HG03432 (cell line): ENCODE measurements around the gene ZBTB16.

ENCODE experiments used
- ATAC-seq: cut with Tn5 transposase; IDR thresholded peaks from one replicate; pipeline ENCODE4 v1.9.1; 2021; ENCODE audit warnings: mild to moderate bottlenecking, moderate library complexity; ENCODE audit not compliant: unreplicated experiment

ZBTB16 gene

DNA sequence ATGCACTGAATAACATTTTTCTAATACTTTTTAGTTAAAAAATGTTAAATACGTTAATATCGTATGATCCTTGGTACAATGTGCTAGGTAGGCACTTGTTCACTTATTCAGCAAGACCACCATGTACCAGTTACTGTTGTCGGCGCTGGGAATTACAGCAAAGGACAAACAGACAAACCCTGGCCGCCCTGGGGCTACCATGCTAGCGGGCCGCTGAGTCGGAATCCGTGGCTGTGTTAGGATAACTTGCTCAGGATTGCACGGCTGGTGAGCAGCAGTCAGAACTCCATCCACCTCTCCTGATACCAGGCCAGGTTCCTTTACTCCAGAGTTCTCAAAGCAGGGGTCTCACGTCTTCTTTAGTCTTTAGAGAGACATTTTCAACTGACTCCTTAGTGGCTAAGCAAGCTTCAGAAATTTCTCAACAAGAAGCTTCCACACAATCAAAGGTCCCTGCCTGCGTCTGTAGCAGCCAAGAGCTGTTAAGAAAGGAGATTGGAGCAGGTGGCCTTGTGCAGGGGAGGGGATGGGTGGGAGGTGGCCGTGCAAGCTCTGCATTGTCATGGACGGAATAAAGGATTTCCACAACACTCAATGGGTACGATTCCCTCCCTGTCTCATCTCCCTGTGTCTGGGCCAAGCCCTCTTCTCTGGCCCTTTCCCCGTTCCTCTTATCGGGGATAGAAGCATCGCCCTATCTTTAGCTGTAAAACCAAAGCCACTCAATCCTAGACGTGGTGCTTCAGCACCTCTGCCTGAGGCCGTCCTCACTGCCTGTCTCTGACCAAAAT is 196.9 kb downstream of the ZBTB16 start:
- no peak for ATAC-seq

DNA sequence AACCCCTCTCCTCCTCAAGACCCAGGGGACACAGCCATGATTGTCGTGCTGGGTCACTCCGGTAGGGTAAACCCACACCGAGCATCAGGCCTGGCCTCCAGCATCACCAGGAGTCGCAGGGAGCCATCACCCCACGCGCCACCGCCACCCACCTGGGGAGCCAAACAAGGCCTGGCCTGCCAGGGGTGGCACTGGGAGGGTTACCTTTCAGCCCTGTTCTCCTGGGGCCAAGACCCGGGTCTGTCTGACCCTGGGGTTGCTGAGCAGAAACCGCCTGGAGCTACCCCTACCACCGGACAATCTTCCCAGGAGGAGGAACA is 197.4 kb downstream of the ZBTB16 start:
- no peak for ATAC-seq

DNA sequence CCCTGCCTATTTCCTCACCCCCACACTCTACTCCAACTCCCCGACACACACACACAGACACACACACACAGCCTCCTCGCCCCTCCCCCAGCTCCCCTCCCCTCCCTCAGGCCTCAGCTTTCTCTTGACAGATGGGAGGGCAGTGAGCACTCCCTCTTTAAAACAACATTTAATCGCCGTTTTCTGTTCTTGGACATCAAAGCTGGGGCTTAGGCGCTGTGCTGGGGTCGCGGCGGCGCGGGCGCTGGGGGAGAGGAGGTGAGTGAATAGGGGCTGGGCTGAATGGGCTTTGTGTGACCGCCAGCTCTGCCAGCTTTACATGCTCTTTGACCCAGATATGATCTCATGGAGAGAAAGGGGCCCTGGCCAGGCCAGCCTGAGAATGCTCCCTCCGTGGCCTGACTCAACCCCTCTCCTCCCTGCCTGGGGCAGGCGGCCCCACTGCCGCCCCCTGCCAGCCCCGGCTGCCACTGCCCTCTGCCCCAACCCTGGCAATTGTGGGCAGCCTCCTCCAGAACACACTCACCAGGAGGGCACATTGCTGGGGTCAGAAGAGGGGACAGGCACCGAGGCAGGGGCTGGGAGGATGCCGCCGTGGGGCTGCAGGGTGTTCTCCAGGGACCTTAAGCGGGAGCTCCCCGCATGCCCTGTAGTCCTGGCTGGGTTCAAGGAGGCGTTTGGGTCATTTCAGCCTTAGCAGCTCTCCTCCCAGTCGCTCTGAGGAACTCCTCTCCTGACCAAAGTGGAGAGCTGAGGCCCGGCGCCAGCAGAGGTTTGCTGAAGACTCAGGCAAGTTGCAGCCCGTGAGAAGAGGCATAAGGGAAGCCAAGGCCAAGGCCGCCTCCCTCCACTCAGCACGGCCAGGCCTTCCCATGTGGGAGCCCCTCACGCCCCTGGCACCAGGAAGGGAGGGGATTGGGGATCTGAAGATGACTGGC is 198.4 kb downstream of the ZBTB16 start:
- ATAC-seq: no peak

DNA sequence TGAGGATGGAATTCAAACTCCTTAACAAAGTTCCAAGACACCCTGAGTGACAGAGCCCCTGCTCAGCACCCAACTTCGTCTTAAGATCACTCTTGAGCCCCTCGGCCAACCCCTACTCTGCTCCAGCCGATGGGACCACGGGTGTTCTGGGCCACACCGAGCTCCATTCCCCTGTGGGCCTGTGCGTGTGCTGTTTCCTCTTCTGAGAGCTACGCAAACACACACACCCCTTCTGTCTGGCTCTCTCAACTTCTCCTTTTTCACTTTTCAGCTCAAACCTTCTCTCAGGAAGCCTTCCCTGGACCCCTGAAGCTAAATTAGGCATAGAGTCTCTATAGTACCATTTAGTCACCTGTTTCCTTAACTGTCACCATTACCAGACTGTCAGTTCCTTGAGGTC is 199.2 kb downstream of the ZBTB16 start:
- no peak for ATAC-seq

DNA sequence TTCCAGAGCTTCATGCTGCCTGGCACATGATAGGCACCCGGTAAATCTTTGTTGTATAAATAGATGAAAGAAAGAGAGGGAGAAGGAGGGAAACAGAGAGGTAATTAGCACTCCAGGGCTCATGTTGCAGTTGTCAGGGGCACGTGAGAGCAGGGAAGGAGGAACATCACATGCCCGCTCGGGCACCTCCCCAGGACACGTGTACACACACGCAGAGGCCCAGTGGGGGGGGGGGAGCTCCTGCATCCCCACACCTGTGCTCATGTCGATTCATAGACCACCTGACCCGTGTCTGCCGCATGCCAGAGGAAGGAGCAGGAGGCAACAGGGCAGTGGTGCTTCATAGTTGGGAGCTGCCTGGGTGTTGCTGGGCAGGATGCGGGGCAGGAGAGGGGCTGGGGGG is 199.6 kb downstream of the ZBTB16 start:
- no peak for ATAC-seq

DNA sequence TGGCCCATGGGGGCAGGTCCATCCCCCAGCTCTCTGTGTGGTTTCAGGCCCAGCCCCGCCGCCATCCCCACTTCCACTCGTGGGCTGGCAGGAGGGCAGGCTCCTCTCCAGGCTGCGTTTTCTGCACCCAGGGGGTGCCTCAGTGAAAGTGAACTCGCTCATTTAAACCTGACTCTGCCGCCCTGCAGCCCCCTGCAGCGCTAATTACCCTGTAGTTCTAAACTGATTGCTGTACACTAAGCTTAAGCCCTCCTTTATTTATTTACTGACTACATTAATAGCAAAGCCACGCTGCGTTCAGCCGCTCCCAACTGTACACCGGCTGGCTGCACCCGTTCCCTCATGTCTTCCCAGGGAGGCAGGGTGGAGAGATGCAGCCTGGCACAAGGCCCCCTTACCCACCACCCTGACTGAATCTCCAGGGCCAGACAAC is 200.1 kb downstream of the ZBTB16 start:
- ATAC-seq: no peak

DNA sequence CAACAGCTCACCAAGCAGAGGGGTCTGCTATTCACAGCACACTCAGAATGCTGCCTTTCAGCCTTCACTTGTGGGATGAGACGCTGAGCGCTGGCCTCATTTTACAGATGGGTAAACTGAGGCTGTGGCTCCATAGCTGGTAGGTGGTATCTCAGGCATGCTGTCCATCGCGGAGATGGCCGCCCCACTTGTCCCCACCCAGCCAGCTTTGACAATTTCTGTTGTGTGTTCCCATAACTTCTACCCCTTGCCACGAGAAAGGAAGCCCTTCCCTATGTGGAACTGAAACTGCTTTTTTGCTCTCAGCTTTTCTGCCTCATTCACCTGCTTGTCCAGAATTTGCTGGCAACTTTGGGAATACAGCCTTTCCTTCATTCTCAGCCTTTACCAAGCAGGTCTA is 200.6 kb downstream of the ZBTB16 start:
- ATAC-seq: no peak

DNA sequence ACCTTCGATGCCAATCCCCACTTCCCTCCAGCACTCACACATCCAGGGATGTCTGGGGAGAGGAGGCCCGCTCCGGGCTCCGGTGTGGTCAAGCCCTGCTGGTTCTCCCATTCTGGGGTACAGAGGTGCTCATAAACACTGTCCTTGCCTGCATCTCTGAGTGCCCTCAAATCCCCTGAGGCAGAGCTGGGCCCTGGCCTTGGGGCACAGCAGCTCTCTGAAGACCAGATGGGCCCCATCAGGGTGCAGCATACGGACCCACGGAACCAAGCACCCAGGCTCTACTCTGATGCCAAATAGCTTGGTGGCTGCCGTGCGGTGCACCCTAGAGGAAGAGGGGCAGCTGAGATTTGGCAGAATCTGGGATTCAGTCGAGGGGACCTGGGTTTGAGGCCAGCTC is 201.0 kb downstream of the ZBTB16 start:
- ATAC-seq: no peak

DNA sequence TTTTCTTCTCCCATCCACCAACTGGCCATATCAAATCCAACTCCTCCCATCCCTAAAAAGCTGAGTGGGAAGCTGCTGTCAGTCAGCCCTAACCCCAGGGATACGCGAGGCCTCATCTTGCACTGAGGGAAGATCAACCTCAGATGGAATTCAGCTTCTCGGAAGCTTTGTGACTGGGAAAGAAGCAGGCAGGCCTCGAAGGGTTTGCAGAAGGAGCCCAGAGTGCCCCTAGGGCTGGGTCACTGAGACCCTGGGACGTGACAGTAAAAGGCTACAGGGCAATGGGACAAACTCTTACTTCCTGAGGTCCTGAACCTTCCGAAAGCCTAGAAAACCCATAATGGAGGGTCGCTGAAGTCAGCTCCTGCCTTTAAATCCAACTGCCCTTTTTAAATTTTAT is 202.3 kb downstream of the ZBTB16 start:
- no peak for ATAC-seq

DNA sequence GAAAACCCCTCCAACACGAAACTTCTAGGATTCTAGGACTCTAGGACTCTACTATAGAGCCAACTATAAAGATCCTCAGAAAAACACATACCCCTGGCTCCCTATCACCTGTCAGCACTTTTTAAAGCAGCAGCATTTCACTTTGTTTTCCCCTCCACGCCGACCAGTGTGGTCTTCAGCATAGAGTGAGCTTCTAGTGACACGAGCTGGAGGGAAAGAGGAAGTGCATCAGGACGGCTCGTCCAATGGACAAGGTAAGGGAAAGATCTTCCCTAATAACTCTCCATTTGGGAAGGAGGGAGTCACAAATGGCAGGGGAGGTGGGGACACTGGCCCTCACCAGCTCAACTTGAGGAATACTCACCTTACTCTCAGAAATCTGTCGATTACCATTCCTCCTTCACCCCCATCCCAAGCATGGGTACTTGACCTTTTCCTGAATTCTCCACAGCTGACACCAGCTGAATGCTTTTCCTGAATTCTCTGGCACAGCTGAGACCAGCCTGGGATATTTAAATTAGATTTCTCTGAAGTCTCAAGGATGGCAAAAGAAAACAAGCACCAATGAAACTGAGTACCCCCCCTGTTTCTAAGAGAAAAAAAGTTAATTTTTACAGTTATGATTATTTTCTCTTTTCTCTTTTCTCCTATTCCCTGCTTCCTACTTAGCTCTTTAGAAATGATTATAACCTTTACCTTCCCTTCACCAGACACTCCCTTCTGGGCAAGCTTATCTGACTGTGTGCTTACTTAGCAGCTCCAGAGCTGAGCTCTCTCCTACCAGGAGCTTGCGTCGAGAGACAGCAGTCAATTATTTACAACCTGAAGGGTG is 203.4 kb downstream of the ZBTB16 start:
- no peak for ATAC-seq

DNA sequence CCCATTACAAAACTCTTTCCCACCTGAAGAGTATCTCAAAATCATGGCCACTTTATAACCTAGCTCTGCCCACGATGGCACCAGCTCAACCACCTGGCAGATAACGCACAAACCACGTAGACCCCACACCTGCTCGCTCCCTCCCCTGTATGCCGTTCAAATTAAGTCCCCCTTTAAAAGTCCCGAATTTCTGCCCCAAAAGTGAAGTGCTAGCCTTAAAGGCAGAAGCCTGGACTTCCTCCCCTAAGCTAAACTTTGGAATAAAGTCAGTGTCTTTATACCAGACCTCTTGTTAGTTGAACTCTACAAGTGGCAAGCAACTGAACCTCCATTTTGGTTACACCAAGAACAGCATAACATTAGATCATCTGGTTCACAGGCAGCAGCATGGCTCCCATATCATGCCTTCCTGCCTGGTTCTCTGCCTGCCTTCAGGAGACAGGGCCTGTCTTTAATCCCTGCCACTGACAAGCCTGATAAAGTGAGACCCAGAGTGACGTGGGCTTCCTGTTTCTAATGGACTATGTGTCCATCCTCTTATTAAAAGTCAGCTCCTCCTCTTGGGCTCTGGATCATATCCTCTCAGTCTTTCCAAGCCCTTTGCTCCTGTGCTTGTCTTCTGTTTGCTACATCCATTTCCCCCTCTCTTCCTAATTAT is 204.1 kb downstream of the ZBTB16 start:
- no peak for ATAC-seq

DNA sequence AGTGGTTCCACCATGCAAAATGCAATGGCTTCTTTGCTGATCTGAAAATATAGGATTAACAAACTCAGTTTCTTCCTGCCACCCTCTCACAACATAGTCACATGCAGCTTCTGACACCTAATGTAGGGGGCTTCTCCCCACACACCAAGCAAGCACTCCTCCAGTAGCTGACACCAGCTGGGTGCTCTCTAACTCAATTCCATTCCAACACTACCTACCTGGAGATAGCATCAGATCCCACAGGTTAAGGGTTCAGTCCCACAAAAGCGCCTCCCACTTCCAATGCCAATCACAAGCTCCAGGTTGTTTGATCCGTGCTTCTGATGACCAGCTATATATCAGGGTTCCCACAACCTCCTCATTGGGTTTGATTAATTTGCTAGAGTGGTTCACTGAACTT is 204.9 kb downstream of the ZBTB16 start:
- no peak for ATAC-seq

DNA sequence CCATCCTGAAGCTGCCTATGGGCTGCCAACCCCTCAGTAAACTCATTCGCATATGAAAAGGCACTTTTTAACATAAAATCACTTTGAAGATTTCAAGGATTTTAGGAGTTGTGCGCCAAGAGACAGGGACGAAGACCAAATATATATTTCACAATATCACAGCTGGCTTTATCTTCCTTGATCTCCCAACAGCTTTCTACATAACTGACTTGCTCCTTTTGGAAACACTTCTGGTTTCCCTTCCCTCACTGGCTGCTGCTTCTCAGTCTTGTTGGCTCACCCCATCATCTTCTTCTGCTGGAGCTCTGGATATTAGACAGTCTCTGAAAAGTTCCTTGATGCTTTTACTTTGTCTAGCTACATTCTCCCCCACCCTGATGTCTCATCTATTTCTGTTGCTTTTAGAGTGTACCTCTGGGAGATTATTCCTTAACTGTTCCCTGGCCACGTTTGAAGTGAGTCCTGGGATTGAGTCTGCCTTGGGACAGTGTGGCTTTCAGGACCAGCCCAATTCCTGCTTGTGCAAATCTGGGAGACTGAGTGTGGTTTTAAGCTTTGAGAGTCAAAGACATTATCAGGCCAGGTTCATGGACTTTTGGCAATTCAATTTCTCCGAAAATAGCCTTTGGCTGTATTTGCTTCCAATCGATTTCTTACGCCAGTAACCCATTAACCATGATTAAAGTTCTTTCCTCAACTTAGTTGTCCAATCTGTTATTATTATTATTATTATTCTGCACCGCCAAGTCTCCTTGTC is 205.8 kb downstream of the ZBTB16 start:
- ATAC-seq: no peak

DNA sequence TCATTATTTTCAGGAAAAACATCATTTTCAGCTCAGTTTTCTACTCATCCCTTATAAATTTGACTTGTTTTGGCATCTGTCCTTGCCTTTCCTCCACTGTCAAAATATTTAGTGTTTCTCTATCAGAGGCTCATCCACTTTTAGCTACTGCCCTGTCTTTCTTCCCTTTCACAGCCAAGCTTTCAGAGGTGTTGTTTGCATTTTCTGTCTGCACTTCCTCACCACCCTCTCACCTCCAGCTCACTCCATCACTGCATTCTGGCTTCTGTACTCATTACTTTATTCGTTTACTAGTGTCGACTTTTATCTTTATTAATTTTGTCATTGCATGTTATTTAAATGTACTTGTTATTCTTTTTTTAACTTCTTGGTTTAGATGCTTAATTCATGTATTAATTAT is 210.0 kb downstream of the ZBTB16 start:
- no peak for ATAC-seq

DNA sequence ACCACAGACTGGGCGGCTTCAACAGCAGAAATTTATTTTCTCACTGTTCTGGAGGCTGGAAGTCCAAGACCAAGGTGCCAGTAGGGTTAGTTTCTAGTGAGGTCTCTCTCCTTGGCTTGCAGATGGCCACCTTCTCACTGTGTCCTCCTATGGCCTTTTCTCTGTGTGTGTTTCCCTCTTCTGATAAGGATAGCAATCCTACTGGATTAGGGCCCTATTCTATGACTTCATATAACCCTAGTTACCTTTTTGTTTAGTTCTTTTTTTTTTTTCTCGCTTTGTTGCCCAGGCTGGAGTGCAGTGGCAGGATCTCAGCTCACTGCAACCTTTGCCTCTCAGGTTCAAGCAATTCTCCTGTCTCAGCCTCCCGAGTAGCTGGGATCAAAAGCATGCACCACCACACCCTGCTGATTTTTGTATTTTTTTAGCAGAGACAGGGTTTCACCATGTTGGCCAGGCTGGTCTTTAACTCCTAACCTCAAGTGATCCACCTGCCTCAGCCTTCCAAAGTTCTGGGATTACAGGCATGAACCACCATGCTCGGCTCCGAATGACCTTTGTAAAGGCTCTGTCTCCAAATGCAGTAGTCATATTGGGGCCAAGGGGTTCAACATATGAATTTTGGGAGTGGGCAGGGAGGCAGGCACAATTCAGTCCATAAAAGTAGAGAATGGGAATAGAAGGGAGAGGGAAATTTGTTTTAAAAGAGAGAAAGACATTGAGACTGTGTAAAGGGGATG is 211.2 kb downstream of the ZBTB16 start:
- no peak for ATAC-seq

DNA sequence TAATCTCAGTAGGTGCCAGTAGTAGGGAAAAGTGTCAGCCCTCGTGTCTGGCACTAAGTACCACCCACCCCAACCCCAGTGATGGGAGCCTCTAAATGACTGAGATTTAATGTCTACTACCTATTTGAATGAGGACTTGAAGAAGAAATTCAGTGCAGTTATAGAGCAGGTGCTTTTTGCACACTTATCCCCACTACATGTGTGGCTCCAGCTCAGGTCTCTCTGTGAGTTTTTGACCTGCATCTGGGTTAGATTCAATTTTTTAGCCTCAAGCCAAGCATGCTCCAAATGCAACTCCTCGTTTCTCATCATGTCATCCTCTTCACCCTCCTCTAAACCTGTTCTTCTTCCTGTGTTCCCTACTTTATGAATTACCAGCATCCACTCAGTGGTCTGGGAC is 211.8 kb downstream of the ZBTB16 start:
- no peak for ATAC-seq

DNA sequence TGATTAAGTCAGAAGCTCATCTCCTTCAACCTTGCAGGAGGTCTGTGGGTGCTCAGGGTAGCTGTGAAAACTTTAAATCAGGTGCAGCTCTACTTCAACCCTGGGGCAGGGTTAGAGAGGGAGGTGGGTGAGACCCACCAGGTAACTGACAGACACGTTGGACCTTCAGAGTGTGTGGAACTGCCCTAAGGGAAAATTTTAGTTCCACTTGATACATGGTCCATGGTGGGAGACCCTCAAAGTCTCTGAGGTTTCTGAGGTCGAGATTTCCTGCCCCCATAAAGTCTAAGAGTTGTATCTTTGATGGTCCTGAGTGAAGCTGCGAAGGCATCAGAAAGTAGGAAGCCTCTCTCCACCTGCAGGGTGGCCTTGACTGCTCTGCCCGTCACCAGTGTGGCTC is 212.8 kb downstream of the ZBTB16 start:
- ATAC-seq: no peak

DNA sequence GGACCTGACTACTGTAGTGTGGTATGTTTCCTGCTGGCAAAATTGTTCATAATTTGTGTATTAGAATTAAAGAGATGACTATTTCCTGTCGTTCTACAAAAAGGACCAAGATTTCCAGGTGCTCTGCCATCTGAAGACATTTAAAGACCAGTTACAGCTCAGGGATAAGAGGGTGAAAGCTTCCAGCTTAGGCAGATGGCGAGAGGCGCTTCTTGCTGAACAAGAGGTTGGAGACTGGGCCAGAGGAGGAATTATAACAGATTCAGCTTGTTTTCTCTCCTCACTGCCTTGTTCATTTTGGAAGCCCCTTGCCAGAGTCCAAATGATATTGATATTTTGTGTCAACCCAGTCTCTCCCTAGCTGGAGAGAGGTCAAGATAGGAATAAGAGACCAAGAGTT is 213.6 kb downstream of the ZBTB16 start:
- ATAC-seq: no peak

DNA sequence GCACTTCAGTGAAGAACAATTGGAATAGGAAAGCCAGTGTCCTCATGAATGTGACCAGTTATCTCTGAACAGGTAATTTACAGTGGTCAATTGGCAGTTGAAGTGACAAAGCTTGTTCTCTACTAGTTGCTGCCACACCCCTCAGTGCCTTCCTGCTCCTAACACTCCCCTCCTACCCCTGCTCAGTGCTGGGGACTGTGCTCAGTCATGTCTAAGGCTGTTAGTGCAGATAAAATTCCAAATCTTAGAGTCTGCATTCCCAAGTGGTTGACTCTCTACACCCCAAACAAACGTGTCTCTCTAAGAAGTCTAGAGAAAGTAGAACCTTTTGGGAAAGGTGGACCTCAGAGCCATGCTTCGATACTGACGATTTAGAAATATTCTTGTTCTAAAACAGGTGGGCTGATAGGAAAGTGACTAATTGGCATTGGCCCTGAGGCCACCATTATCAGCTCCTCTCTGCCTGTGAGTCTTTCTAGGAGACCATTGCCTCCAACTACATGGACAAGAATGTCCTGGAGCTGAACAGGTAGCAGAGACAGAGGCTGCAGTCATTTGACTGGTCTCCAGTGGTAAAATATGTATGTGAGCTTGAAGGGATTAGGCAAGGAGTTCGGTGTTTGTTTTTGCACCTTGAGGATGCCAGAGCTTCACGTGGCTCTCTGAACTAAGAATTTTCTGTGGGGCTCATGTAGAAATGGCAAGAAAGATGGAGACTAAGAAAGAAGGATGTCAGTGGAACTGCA is 214.6 kb downstream of the ZBTB16 start:
- no peak for ATAC-seq
